BJ (cell line): ENCODE measurements around the gene SLCO4A1. TPM values are rescaled to one million over a fixed set of nuclear protein-coding genes. Genes with fewer than 3 reads are reported as not detected.

Experiments used
- CTCF ChIA-PET: fragments of 350-600 bp; formaldehyde crosslinking; extraction: SDS; loops from one replicate; lab custom pipeline; 2021; ENCODE audit warnings: antibody characterized with exemption, inconsistent platforms; lab: Yijun Ruan, JAX
- POLR2A ChIA-PET: fragments of 300-600 bp; sonication (Branson Sonifier 250); formaldehyde crosslinking; extraction: SDS; loops from one replicate; lab custom pipeline; 2021; ENCODE audit warnings: antibody characterized with exemption; lab: Charles Lee
- DNase-seq: peaks from one replicate; pipeline ENCODE4 v3.0.0-alpha.2; 2011; ENCODE audit warnings: low read depth
- H3K27me3 ChIP-seq: 2 replicates; pipeline ENCODE4 v1.6.0; 2011; ENCODE audit warnings: low read length; ENCODE audit not compliant: control insufficient read depth, insufficient read depth
- H3K36me3 ChIP-seq: 2 replicates; pipeline ENCODE4 v1.5.1; 2011; ENCODE audit warnings: low read length; ENCODE audit not compliant: control insufficient read depth, insufficient read depth
- H3K4me3 ChIP-seq: 2 replicates; pipeline ENCODE4 v1.5.1; 2011; ENCODE audit warnings: low read depth, mild to moderate bottlenecking, control low read depth, low read length
- polyA plus RNA-seq: library from polyadenylated mRNA; depleted of rRNA; stranded (reverse); fragments of >200 nt; gene quantifications from 2 replicates; pipeline ENCODE4 v1.2.3, GENCODE V29; 2011
- TF ChIP-seq, protein P1 (sequence below): IDR thresholded peaks from 2 replicates; pipeline ENCODE4 v1.5.1; 2011; ENCODE audit warnings: low read depth, mild to moderate bottlenecking, control low read depth, inconsistent platforms, low read length, moderate library complexity; ENCODE audit not compliant: insufficient read depth

The SLCO4A1 gene
- polyA plus RNA-seq, 1 experiment, result 0.15 TPM

DNA sequence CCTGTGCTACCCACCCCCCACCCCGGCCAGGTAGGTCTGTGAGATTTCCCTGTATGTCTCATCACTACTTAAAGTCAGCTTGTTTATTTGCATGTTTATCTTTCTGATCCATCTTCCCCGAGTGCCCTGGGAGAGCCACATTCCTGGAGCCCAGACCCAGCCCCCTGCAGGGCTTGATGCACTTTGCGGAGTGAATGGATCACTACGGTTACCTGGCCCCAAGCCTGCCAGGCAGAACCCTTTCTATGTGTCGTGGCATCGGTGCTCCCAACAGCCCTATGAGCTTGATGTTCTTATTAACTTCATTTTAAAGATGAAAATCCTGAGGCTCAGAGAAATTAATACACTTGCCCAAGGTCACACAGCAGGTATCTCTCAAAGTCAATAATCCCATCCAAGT, 13.6 kb upstream of the SLCO4A1 start:
- POLR2A ChIA-PET, result no interaction called here
- TF ChIP-seq, protein P1, sequence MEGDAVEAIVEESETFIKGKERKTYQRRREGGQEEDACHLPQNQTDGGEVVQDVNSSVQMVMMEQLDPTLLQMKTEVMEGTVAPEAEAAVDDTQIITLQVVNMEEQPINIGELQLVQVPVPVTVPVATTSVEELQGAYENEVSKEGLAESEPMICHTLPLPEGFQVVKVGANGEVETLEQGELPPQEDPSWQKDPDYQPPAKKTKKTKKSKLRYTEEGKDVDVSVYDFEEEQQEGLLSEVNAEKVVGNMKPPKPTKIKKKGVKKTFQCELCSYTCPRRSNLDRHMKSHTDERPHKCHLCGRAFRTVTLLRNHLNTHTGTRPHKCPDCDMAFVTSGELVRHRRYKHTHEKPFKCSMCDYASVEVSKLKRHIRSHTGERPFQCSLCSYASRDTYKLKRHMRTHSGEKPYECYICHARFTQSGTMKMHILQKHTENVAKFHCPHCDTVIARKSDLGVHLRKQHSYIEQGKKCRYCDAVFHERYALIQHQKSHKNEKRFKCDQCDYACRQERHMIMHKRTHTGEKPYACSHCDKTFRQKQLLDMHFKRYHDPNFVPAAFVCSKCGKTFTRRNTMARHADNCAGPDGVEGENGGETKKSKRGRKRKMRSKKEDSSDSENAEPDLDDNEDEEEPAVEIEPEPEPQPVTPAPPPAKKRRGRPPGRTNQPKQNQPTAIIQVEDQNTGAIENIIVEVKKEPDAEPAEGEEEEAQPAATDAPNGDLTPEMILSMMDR, result no peak
- H3K4me3 ChIP-seq, result no peak overlapping the region
- no peak for DNase-seq
- H3K36me3 ChIP-seq, result no peaks in the 10 kb centered on the region
- CTCF ChIA-PET, result interaction anchor here (1.1 to 1.7 kb wide), 3 partner anchors 14 to 129 kb away, joined by 3 to 5 read pairs (median 4); no protein-coding TSS in a partner anchor
- H3K27me3 ChIP-seq, result no peaks in the 10 kb centered on the region; the same call in 1 of the 2 replicates

DNA sequence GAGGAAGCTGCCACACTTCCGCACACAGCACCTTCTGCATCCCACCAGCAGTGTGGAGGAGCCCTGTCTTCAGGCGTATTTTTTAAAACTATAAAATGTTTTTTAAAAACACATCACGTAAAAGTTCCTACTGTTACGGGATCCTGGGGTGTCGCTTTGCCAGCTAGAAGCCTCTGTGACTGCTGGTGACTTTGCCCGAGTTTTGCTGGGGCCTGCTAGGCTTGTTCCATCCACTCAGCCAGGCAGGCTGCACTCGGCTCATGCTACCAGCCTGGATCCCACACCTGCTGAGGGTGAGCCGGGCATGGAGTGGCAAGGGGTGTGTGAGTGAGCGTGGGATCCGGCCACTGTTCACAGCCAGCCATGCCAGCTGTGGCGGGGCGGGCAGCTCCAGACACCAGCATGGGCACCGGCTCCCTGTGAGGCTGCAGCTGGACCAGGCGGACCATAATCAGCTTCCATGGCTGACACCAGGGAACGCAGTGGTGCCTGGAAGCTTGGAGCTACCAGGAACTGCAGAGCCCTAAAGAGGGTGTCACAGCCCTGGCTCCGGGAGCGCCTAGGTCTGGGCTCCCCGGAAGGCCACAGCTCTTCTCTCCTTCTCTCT, 12.3 kb upstream of the SLCO4A1 start:
- no peaks in the 10 kb centered on the region for H3K36me3 ChIP-seq
- no peaks in the 10 kb centered on the region; the same call in 1 of the 2 replicates for H3K27me3 ChIP-seq
- DNase-seq, result no peak
- H3K4me3 ChIP-seq, result no peak overlapping the region
- POLR2A ChIA-PET, result no interaction called here
- CTCF ChIA-PET, result interaction anchor here (1.7 to 2.6 kb wide), 2 partner anchors 13 to 22 kb away, joined by 5 to 8 read pairs; no protein-coding TSS in a partner anchor
- TF ChIP-seq, protein P1, result no peak

DNA sequence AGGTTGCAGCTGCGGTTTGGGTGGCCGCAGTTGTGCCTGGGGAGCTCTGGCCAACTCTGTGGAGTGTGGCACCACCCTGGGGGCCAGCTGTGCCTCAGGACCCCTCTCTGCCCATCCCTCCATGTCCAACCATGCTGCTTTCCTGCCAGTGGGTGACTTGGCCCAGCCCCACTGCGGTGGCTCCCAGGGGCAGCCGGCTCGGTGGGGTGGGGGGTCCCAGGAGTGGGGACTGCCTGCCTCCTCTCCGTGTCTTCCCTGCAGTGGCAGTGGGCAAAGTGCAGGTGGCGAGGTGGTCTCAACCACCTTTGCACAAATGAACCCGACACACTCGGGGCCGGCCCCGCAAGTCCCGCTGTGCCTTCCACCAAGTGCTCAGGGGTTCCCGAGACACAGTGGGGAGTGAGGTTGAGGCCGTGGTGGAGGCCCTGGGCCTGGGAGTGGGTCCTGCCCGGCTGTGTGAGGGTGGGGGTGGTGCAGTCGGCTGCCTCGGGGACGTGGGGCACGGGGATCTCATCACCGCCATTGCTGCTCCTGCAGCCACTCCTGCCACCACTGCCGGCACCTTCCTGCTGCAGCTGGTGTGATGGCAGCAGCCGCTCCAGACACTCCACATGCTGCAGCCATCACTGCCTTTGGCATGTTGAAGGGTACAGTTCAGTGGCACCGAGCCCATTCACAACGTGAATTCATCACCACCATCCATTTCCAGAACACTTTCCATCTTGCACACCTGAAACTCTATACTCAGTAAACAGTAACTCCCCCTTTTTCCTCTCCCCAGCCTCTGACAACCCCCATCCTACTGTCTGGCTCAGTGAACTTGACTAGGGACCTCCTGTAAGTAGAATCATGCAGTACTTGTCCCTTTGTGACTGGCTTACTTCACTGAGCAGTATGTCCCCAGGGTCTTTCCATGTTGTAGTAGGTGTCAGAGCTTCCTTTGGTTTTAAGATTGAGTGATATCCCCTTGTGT, 10.7 kb upstream of the SLCO4A1 start:
- Histone ChIP-seq H3K27me3 (no peaks in the 10 kb centered on the region; the same call in 1 of the 2 replicates), H3K4me3 (no peak overlapping the region)
- CTCF ChIA-PET, result interaction anchor here (2.6 kb wide), 1 partner anchor 15 kb away, joined by 8 read pairs; no protein-coding TSS in a partner anchor

DNA sequence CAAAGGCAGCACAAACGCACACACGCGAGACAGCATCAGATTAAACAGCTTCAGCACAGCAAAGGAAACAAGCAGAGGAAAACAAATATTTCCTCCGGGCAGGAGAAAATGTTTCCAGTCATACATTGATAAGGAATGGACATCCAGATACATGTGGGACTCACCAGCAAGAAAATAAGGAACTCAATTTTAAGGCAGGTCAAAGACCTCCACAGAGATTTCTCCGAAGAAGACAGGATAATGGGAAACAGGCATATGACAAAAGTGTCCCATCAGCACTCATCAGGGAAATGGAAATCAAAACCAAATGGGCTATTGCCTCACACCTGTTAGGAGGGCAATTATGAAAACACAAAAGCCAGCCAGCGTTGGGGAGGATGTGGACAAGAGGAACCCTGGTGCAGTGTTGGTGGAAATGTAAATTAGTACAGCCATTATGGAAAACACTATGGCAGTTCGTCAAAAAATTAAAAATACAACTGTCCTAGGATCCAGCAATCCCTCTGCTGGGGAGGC, 9.7 kb upstream of the SLCO4A1 start:
- CTCF ChIA-PET, result no interaction called here

More for the DNA sequence above, 10.7 kb upstream of the SLCO4A1 start:
- DNase-seq, result no peak
- TF ChIP-seq, protein P1, result no peak
- POLR2A ChIA-PET, result no interaction called here
- no peaks in the 10 kb centered on the region for H3K36me3 ChIP-seq

More for the DNA sequence above, 9.7 kb upstream of the SLCO4A1 start:
- no peak overlapping the region for H3K4me3 ChIP-seq
- POLR2A ChIA-PET, result no interaction called here
- no peak for DNase-seq
- H3K36me3 ChIP-seq, result no peaks in the 10 kb centered on the region
- H3K27me3 ChIP-seq, result peaks cover 2% of the 10 kb centered on the region
- TF ChIP-seq, protein P1, result no peak
